Esophagus muscularis mucosa (tissue), 3 donors: ENCODE data around the gene BLNK.

Source experiments
- EP300 ChIP-seq: sonication (generic); formaldehyde crosslinking; IDR thresholded peaks from one replicate; pipeline ENCODE4 v1.6.1; 2017; ENCODE audit warnings: antibody characterized with exemption
- TF ChIP-seq, protein P1 (sequence below), 3 experiments: fragments of 200-600 bp in 2 of 3; fragments of 450-650 bp in 1 of 3; sonication (generic) in 2 of 3; IDR thresholded peaks; one replicate each; pipeline ENCODE4 v1.5.1; 2017 to 2019; ENCODE audit warnings: antibody characterized with exemption in 3 of 3, mild to moderate bottlenecking in 2 of 3, moderate library complexity in 1 of 3

DNA sequence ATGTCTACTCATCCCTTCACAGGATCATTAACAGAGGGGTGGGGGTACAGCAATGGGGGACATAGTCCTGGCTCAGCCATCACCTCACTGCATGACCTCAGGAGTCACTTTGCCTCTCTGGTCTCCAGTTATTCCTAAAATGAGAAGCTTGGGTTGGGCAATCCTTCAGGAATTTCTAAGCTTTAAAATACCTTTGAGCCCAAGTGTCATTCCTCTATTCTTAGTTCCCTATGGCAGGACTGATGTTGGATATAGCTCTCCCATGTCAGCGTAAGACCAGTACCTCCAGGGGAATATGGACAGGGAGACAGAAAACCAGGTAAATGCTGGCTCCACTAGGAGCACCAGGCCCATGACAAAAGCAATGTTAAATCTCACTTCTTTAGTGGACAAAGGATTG is 34.5 kb downstream of the BLNK start:
- no peak for TF ChIP-seq EP300
- TF ChIP-seq, protein P1, sequence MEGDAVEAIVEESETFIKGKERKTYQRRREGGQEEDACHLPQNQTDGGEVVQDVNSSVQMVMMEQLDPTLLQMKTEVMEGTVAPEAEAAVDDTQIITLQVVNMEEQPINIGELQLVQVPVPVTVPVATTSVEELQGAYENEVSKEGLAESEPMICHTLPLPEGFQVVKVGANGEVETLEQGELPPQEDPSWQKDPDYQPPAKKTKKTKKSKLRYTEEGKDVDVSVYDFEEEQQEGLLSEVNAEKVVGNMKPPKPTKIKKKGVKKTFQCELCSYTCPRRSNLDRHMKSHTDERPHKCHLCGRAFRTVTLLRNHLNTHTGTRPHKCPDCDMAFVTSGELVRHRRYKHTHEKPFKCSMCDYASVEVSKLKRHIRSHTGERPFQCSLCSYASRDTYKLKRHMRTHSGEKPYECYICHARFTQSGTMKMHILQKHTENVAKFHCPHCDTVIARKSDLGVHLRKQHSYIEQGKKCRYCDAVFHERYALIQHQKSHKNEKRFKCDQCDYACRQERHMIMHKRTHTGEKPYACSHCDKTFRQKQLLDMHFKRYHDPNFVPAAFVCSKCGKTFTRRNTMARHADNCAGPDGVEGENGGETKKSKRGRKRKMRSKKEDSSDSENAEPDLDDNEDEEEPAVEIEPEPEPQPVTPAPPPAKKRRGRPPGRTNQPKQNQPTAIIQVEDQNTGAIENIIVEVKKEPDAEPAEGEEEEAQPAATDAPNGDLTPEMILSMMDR (IDR thresholded peaks at IDR 0.05): no peak
